Right atrium auricular region (tissue), 2 donors: ENCODE measurements around the gene SNRPE. TPM values are rescaled to one million over a fixed set of nuclear protein-coding genes. Genes with fewer than 3 reads are reported as not detected.
"Not testable (repeated sequence)": the region's sequence is repeated elsewhere in the genome, so short reads cannot be mapped to it uniquely, and the experiment has no call there.

Experiments
- DNase-seq: peaks from one replicate; pipeline ENCODE4 v3.0.0-alpha.2; 2019; ENCODE audit warnings: low spot score
- H3K27ac ChIP-seq, 2 donors: fragments of 200-600 bp; sonication (generic); 1 replicate in 1 of 2; 2 replicates in 1 of 2; pipeline ENCODE4 v1.5.1; 2016 to 2019
- H3K27me3 ChIP-seq, 2 donors: fragments of 200-600 bp; sonication (generic); one replicate each; pipeline versions ENCODE4 v1.5.1 to v1.6.0; 2017 to 2019
- H3K36me3 ChIP-seq: fragments of 200-600 bp; sonication (generic); one replicate; pipeline ENCODE4 v1.5.1; 2016
- H3K4me1 ChIP-seq, 2 donors: fragments of 200-600 bp; sonication (generic); one replicate each; pipeline versions ENCODE4 v1.5.1 to v1.6.0; 2017 to 2019
- H3K4me3 ChIP-seq, 2 donors: fragments of 200-600 bp; sonication (generic); 1 replicate in 1 of 2; 2 replicates in 1 of 2; pipeline ENCODE4 v1.5.1; 2017 to 2019; ENCODE audit warnings: mild to moderate bottlenecking in 1 of 2, moderate library complexity in 1 of 2
- H3K9me3 ChIP-seq, 2 donors: fragments of 200-600 bp; sonication (generic); one replicate each; pipeline ENCODE4 v1.5.1; 2019
- CTCF ChIP-seq, 2 donors: fragments of 200-600 bp; sonication (generic); IDR thresholded peaks; one replicate each; pipeline ENCODE4 v1.5.1; 2019; ENCODE audit warnings: antibody characterized with exemption in 2 of 2
- total RNA-seq, 2 donors: library from RNA; depleted of rRNA; stranded (reverse); fragments of >200 nt; gene quantifications; one replicate each; pipeline ENCODE4 v1.1.0, GENCODE V29; 2016

The SNRPE gene
- total RNA-seq, 2 donors from 2014 or later, result 23.4 to 31.0 TPM

- Histone ChIP-seq H3K27ac (no peak overlapping the region), H3K4me3 (no peak overlapping the region), H3K9me3 (no peaks in the 10 kb centered on the region), H3K27me3 (no peaks in the 10 kb centered on the region), H3K36me3 (peaks cover 57% of the 10 kb centered on the region), H3K4me1 (no peaks in the 10 kb centered on the region)
- TF ChIP-seq CTCF (IDR thresholded peaks at IDR 0.05), result no peak
- no peak for DNase-seq
Measured at GRCh38 chr1:203828002-203828401, 33.4 kb upstream of the SNRPE start.

DNA sequence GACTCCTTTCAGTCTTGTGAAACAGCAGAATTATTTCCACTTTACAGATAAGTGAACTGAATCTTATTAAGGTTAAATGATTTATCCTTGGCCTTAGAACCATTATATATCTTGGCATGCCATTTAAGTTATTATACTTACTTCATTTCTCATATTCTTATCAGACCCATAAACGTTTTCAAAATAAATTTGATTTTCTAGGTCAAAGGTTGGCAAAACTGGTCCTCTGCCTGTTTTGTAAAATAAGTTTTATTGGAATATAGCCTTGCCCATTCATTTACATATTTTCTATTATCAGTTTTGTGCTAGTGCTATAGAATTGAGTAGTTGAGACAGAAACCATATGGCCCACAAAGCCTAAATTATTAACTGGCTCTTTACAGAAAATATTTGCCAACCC, 32.9 kb upstream of the SNRPE start:
- Histone ChIP-seq H3K27me3 (no peaks in the 10 kb centered on the region), H3K36me3 (peaks cover 61% of the 10 kb centered on the region), H3K4me1 (no peaks in the 10 kb centered on the region), H3K27ac (peak overlapping the region in 1 of 2 donors; percentile 36), H3K4me3 (no peak overlapping the region), H3K9me3 (no peaks in the 10 kb centered on the region)
- DNase-seq, result no peak
- TF ChIP-seq CTCF (IDR thresholded peaks at IDR 0.05), result no peak

GRCh38 chr1:203829247-203829646, 32.2 kb upstream of the SNRPE start:
- peaks cover 69% of the 10 kb centered on the region for H3K36me3 ChIP-seq
- H3K27ac ChIP-seq, result peak overlapping the region in 1 of 2 donors; percentile 36
- H3K4me3 ChIP-seq, result not testable (repeated sequence)

DNA sequence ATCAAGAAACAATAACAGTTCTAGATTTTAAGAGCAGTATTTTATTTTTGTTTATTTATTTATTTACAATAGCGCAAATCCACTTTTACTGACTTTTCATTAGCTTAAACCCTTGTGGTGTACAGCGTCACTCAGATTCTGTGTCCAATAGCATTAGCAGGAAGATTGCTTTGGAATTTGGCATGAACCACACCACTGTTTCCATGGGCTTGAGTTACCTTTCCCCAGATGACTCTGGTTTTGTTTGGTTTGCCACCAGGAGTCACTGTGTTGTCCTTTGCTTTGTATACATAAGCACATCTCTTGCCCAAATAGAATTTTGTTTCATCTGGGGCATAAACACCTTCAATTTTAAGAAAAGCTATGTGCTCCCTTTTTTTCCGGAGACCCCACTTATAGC, 25.9 kb upstream of the SNRPE start:
- no peak for TF ChIP-seq CTCF (IDR thresholded peaks at IDR 0.05)
- no peak for DNase-seq
- H3K9me3 ChIP-seq, result no peaks in the 10 kb centered on the region
- H3K36me3 ChIP-seq, result peaks cover 93% of the 10 kb centered on the region
- no peaks in the 10 kb centered on the region for H3K4me1 ChIP-seq
- H3K27ac ChIP-seq, result no peak overlapping the region
- no peaks in the 10 kb centered on the region for H3K27me3 ChIP-seq
- no peak overlapping the region for H3K4me3 ChIP-seq

More at GRCh38 chr1:203829247-203829646, 32.2 kb upstream of the SNRPE start:
- DNase-seq, H3K4me1 ChIP-seq, H3K27me3 ChIP-seq, H3K9me3 ChIP-seq: not testable (repeated sequence)

- Histone ChIP-seq H3K27me3 (no peaks in the 10 kb centered on the region), H3K36me3 (peaks cover 76% of the 10 kb centered on the region), H3K27ac (no peak overlapping the region), H3K4me1 (no peaks in the 10 kb centered on the region), H3K9me3 (no peaks in the 10 kb centered on the region), H3K4me3 (no peak overlapping the region)
- no peak for DNase-seq
- no peak for TF ChIP-seq CTCF (IDR thresholded peaks at IDR 0.05)
Measured at GRCh38 chr1:203839081-203839480, 22.3 kb upstream of the SNRPE start.

DNA sequence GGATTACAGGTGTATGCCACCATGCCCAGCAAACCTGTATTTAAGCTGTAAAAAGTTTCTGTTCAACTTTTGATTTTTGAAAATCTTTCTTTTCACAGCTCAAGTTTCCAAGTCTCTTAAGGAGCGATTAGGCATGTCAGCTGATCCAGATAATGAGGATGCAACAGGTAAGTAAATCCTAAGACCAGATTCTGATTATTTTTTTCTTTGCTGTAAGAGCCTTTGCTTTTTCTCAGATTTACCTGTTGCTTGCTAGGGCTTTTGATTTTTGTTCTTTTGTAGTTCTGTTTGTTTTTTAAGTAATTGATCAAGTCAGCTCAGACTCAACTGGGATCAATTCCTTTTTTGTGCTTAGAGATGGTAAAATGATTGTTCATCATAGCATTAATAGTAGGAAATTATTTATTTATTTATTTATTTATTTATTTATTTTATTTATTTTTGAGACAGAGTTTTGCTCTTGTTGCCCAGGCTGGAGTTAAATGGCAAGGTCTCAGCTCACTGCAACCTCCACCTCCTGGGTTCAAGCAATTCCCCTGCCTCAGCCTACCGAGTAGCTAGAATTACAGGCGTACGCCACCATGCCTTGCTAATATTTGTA, 21.1 kb upstream of the SNRPE start:
- peaks cover 70% of the 10 kb centered on the region for H3K36me3 ChIP-seq

More for the DNA sequence above, 21.1 kb upstream of the SNRPE start:
- H3K27ac ChIP-seq, result no peak overlapping the region
- no peak for DNase-seq
- no peak for TF ChIP-seq CTCF (IDR thresholded peaks at IDR 0.05)
- no peaks in the 10 kb centered on the region for H3K4me1 ChIP-seq
- no peaks in the 10 kb centered on the region for H3K27me3 ChIP-seq
- H3K9me3 ChIP-seq, result no peaks in the 10 kb centered on the region
- no peak overlapping the region for H3K4me3 ChIP-seq
